WERI-Rb-1 (cell line): ENCODE measurements around the gene TSPAN14.

Experiments used
- DNase-seq: peaks from one replicate; pipeline ENCODE4 v3.0.0-alpha.2; 2020
- H3K27ac ChIP-seq: fragments of 250-450 bp; sonication (Bioruptor Pico); 2 replicates; pipeline ENCODE4 v1.5.1; 2020; ENCODE audit warnings: mild to moderate bottlenecking, moderate library complexity
- H3K27me3 ChIP-seq: fragments of 250-450 bp; sonication (Bioruptor Pico); 2 replicates; pipeline ENCODE4 v1.5.1; 2021; ENCODE audit warnings: mild to moderate bottlenecking, low read depth, moderate library complexity; ENCODE audit not compliant: insufficient read depth, severe bottlenecking
- H3K36me3 ChIP-seq: fragments of 250-450 bp; sonication (Bioruptor Pico); 2 replicates; pipeline ENCODE4 v1.5.1; 2020; ENCODE audit warnings: mild to moderate bottlenecking, moderate library complexity
- H3K4me3 ChIP-seq: 2 replicates; pipeline ENCODE4 v1.5.1; 2011; ENCODE audit warnings: low read depth, mild to moderate bottlenecking, control low read depth, low read length
- H3K9me3 ChIP-seq: fragments of 250-450 bp; sonication (Bioruptor Pico); 2 replicates; pipeline ENCODE4 v1.5.1; 2021; ENCODE audit warnings: mild to moderate bottlenecking, moderate library complexity; ENCODE audit not compliant: severe bottlenecking
- CTCF ChIP-seq: IDR thresholded peaks from 2 replicates; pipeline ENCODE4 v1.5.1; 2011; ENCODE audit warnings: low read depth, mild to moderate bottlenecking, control low read depth, inconsistent platforms, low read length

The TSPAN14 gene

GRCh38 chr10:80465839-80466590 is 11.9 kb downstream of the TSPAN14 start:
- TF ChIP-seq CTCF: no peak
- no peak overlapping the region for H3K4me3 ChIP-seq
- no peaks in the 10 kb centered on the region for H3K9me3 ChIP-seq
- H3K36me3 ChIP-seq: peaks cover 17% of the 10 kb centered on the region
- no peak for DNase-seq
- no peak overlapping the region for H3K27ac ChIP-seq
- no peaks in the 10 kb centered on the region for H3K27me3 ChIP-seq

- Histone ChIP-seq H3K4me3 (no peak overlapping the region), H3K27me3 (no peaks in the 10 kb centered on the region), H3K36me3 (peaks cover 21% of the 10 kb centered on the region), H3K27ac (no peak overlapping the region), H3K9me3 (no peaks in the 10 kb centered on the region)
- no peak for TF ChIP-seq CTCF
- no peak for DNase-seq
Measured at GRCh38 chr10:80466724-80467326, 12.7 kb downstream of the TSPAN14 start.

GRCh38 chr10:80468002-80468401 is 13.9 kb downstream of the TSPAN14 start:
- Histone ChIP-seq H3K36me3 (peaks cover 27% of the 10 kb centered on the region), H3K27me3 (no peaks in the 10 kb centered on the region), H3K4me3 (no peak overlapping the region), H3K27ac (no peak overlapping the region), H3K9me3 (no peaks in the 10 kb centered on the region)
- DNase-seq: no peak
- no peak for TF ChIP-seq CTCF

GRCh38 chr10:80468806-80469421 is 14.8 kb downstream of the TSPAN14 start:
- DNase-seq: peak; percentile 34
- peak overlapping the region; percentile 58 for H3K27ac ChIP-seq
- H3K9me3 ChIP-seq: no peaks in the 10 kb centered on the region
- no peak overlapping the region for H3K4me3 ChIP-seq
- no peak for TF ChIP-seq CTCF
- peaks cover 27% of the 10 kb centered on the region for H3K36me3 ChIP-seq
- no peaks in the 10 kb centered on the region for H3K27me3 ChIP-seq

GRCh38 chr10:80470266-80470665 is 16.2 kb downstream of the TSPAN14 start:
- no peaks in the 10 kb centered on the region for H3K27me3 ChIP-seq
- H3K36me3 ChIP-seq: peaks cover 27% of the 10 kb centered on the region
- H3K4me3 ChIP-seq: no peak overlapping the region
- DNase-seq: no peak
- no peak overlapping the region for H3K27ac ChIP-seq
- no peaks in the 10 kb centered on the region for H3K9me3 ChIP-seq
- no peak for TF ChIP-seq CTCF
